Measurements from ENCODE around the gene SEC24D. TPM values are rescaled to one million over a fixed set of nuclear protein-coding genes. Genes with fewer than 3 reads are reported as not detected.

The SEC24D gene
- total RNA-seq, 2 donors from 2014 or later, result 36.4 to 45.7 TPM

- DNase-seq (ENCODE audit: low spot score in 2 of 2), result no peak
- Mint-ChIP-seq H3K36me3 (peaks cover 14 to 17% of the 10 kb centered on the region in 2 donors), H3K27ac (no peak overlapping the region), H3K9me3 (peaks cover 0 to 3% of the 10 kb centered on the region in 2 donors)
- ATAC-seq, result no peak
These were observed 152.4 kb downstream of the SEC24D start for GRCh38 chr4:118683513-118683912.

DNA sequence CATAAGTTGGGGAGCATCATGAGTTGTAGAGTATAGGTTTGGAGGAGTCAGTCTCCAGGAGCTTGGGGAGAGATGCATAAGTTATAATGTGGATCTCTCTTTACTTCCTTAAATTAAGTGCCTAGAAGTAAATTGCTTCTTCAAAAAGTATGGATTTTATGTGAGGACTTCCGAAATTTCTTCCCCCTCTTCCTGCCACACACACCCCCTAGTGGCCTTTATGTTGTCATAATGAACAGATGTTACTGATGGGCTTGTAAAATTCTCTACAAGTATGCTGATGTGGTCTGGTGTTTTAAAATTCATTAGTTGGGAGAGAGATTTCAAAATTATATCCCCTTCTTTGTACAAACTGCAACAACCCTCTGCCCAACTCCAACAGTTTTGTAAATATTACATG is 153.0 kb downstream of the SEC24D start:
- no peak for ATAC-seq
- no peak for DNase-seq (ENCODE audit: low spot score in 2 of 2)
- H3K36me3 Mint-ChIP-seq, result peaks cover 14 to 17% of the 10 kb centered on the region in 2 donors
- no peak overlapping the region for H3K27ac Mint-ChIP-seq
- H3K9me3 Mint-ChIP-seq, result peaks cover 0 to 3% of the 10 kb centered on the region in 2 donors

- no peak overlapping the region for H3K27ac Mint-ChIP-seq
- no peak for DNase-seq (ENCODE audit: low spot score in 2 of 2)
- ATAC-seq, result no peak
- H3K9me3 Mint-ChIP-seq, result peaks cover 0 to 3% of the 10 kb centered on the region in 2 donors
- peaks cover 10% of the 10 kb centered on the region in 2 donors for H3K36me3 Mint-ChIP-seq
These were observed 155.1 kb downstream of the SEC24D start for GRCh38 chr4:118680808-118681207.

DNA sequence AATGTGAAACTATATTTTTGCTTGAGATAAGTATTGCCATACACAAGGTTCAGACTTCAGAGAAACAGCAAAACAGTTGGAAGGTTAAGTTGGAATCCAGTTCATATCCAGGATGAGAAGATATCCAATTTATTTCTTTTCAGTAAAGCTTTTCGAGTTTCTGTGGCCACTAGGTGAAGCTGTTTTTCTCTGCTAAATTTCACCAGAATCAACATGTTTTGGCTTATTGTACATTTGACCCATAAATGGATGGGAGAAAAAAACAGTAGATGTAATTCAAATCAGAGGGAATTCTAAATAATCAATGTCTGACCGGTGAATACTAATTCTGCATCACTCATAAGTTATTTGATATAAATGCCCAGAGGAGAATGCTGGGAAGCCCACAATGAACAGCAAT is 159.8 kb downstream of the SEC24D start:
- no peaks in the 10 kb centered on the region for H3K9me3 Mint-ChIP-seq
- no peak for ATAC-seq
- no peaks in the 10 kb centered on the region for H3K36me3 Mint-ChIP-seq
- no peak overlapping the region for H3K27ac Mint-ChIP-seq
- no peak for DNase-seq (ENCODE audit: low spot score in 2 of 2)

Other genes starting within 250 kb of the SEC24D start
- 10 to 100 TPM; 44.8 to 67.0 TPM for gene METTL14, start 150.7 kb downstream of the SEC24D start, total RNA-seq
- gene SYNPO2, start 52.7 kb upstream of the SEC24D start, total RNA-seq, result under 1 TPM; 0.18 to 0.27 TPM